Measurements from ENCODE around the gene BCAR3. TPM values are rescaled to one million over a fixed set of nuclear protein-coding genes. Genes with fewer than 3 reads are reported as not detected.
"Not testable (repeated sequence)": the region's sequence is repeated elsewhere in the genome, so short reads cannot be mapped to it uniquely, and the experiment has no call there.

The BCAR3 gene
- polyA plus RNA-seq, 4 donors, result 22.9 to 26.1 (median 24.3) TPM

DNA sequence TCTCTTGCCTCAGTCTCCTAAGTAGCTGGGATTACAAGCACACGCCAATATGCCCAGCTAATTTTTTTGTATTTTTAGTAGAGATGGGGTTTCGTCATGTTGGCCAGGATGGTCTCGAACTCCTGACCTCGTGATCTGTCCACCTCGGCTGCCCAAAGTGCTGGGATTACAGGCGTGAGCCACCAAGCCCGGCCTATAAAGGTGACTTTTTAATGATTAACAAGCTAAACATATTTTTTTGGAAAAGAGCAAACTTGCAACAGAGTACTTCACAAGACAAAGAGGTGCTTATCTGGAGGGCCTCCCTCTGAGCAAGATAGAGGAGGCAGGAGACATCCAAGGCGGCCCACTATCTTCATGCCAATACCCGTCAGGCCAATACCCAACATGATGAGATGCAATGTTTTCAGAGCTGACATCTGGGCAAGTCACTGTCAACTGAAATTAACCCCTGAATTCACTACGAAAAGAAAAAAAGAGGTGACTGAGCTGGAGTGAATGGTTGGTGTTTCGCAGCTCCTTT is 10.5 kb downstream of the BCAR3 start:
- no peak for DNase-seq (ENCODE audit: low read depth in 4 of 4, low spot score in 3 of 4)

DNA sequence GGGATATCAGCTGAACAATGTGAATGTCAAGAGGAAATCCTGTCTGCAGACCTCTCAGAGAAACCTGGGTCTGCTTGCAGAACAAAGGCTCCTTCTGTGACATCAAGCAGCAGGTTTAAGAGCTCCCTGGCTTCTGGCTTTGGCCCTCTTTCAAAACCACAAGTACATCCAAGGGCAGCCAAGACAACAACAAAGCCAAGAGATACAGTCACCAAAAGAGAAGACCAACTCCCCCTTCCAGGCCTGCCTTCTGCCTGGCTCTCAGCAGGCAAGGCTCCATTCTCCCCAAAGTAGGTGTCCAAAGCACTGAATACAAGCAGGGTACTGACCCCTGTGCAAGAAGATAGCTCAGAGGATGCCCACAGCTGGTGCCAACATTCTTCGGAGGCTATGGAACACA is 11.5 kb downstream of the BCAR3 start:
- no peak for DNase-seq (ENCODE audit: low read depth in 4 of 4, low spot score in 3 of 4)

DNA sequence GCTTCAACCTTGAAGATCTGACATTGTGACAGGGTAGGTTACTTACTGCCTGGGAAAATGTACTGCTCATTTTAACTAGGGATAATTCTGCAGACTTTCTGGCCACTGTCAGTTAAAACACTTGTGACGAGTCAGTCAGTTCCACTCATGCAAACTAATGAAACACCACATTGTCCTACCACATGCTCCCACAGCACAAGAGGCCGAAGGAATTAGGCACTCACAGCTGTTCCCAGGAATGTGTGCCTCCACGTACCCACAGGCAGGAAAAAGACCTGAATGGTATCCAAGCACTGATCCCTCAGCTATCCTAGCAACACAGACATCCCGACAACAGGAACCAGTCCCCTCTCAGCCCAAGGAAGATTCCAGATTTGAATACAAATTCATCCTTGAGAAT is 12.3 kb downstream of the BCAR3 start:
- DNase-seq (ENCODE audit: low read depth in 4 of 4, low spot score in 3 of 4), result no peak

DNA sequence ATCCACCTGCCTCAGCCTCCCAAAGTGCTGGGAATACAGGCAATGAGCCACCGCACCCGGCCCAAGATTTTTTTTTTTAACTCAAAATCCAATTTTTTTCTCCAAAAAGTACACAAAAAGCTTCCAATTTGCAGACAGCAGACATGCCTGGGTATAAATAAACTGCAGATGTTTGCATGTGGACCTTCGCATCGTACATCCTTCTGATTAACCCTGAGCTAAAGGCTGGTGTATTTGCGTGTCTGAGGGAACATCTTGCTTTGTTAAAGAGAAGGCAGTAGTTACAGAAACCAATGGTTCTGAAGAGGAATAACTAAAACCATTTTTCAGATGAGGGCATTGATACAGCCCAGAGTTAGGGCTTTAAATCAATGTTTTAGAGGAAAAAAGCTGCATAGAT is 12.7 kb downstream of the BCAR3 start:
- no peak for DNase-seq (ENCODE audit: low read depth in 4 of 4, low spot score in 3 of 4)

DNA sequence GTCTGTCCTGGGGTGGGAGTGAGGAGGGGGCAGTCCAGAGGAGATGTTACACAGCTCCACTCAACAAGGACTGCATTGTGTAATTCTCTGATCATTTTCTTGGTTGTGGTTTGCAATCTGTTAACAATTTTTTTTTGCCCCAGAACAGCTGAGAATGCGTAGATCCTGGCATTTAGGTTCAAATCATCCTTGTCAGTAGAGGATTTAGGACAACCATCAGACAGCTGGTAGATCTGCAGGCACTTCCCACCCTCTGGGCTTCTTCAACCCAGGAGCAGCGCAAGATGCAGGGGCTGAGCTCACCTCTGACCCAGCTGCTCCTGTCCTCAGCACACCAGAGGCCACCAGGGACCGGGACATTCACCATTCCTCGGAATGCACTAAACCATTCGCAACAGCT is 13.5 kb downstream of the BCAR3 start:
- no peak for DNase-seq (ENCODE audit: low read depth in 4 of 4, low spot score in 3 of 4)

DNA sequence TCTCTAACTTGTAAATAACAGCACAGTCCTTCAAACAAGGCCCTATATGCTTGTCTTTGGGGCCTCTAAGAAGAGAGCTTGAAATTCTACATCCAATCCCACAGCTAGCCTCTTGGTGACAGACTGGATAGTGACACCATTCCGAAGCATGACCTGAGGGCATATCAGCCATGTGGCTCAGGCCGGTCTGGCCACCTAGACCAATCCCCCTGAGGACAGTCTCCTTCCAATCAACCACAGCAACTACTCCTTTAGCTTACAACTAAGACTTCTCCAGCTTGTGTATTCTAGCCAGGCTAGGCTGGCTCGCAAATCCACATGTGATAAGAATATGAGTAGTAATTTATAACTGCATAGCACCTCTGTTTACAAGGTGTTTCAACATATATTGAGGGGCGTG is 14.0 kb downstream of the BCAR3 start:
- no peak for DNase-seq (ENCODE audit: low read depth in 4 of 4, low spot score in 3 of 4)

DNA sequence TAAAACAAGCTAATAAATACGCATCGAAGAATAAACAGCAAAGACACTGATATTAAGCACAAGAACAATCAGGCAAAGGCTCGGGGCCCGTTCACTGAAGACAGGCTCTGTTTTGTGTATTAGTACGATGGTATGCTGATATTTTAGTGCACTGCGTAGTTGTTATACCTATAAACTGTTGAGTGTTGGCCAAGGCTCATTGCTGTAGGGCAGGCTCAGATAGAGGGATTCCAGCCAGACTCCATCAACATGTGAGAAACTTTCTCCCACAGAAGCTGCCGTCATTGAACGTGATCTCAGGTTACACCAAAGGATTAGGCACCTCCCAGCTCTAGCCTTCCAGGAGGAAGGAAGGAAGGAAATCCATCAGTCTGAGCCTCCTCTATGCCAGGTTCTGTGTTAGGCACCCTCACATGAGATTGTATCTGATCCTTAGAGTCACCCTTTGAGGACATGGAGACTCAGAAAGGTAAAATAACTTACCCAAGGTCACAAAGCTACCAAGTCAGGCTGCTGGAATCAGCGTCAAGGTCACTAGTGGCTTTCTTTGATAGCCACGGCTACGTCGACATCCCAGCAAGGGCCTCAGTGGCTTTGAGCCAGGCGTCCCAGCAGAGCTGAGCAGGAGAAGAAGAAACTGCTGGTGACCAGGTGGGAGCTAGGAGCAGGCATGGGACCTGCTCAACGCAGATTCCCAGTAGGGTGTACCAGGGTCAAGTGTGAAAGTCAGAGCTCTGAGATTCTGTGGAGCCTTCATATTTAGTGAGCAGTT is 14.8 kb downstream of the BCAR3 start:
- DNase-seq (ENCODE audit: low read depth in 4 of 4, low spot score in 3 of 4), result no peak

DNA sequence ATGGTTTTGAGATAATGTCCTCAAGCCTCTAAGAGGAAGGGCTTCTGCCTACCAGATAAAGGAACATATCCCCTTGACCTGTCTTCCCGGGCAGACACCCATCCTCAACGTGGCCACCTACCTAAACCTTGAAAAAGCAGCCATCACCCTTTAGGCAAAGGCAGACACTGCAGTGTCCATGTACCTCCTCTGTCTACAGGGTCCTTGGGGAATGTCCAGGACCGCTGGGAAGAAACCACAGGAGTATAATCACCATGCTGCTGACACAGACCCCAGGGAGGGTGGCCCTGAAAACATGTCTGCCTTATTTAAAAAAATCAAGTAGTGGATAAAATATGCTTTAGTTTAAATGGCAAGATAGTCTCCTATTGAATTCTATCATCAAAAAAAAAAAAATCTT is 16.6 kb downstream of the BCAR3 start:
- DNase-seq (ENCODE audit: low read depth in 4 of 4, low spot score in 3 of 4), result no peak

DNA sequence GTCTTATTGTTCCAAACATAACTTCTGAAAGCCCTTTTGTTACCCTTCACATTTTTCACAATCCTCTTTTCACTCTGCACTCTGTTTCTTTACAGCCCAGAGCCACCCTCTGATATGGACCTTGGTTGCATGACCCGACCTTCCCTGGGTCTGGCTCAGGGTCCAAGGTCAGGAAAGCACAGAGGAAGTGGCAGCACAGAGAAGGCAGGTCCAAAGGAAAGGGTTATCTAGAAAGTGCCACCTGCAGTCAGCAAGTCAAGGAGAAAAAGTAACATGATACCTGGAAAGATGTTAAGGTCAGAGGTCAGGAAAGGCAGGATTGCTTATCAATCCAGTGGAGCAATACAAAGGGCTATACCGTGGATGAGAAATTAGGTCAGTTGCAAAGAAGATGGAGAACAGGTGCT is 18.4 kb downstream of the BCAR3 start:
- no peak for DNase-seq (ENCODE audit: low read depth in 4 of 4, low spot score in 3 of 4)

DNA sequence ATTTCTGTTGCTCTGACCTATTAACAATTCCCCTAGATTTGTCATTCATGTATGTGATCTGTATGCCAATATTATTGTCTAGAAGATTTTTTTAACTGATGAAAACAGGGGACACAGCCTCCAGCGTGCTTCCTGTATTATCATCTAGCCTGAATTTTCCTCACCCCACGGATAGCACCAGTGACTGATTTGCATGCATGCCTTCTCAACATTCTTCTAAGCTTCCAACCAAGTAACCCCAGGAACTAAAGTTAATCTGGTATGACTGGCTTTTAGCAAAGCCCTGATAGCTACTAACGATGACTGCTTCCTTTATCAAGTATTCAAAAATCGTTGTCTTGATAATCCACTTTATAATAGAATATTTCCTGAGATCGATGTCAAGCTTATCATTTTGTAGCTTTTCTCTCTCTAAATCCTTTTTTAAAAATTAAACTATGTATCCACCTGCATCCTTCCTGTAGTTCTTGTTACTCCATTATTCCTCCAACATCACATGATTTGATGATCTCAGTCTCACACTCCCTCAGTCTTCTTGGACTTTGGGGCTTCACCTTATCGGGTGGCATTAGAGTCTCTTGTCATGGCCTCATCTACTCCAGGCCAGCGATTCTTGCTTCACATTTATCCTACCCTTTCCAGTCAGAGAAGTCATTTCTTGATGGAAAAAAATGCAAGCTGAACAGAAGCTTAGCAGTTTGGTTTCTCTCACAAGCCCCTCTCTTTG is 19.0 kb downstream of the BCAR3 start:
- DNase-seq (ENCODE audit: low read depth in 4 of 4, low spot score in 3 of 4), result no peak

DNA sequence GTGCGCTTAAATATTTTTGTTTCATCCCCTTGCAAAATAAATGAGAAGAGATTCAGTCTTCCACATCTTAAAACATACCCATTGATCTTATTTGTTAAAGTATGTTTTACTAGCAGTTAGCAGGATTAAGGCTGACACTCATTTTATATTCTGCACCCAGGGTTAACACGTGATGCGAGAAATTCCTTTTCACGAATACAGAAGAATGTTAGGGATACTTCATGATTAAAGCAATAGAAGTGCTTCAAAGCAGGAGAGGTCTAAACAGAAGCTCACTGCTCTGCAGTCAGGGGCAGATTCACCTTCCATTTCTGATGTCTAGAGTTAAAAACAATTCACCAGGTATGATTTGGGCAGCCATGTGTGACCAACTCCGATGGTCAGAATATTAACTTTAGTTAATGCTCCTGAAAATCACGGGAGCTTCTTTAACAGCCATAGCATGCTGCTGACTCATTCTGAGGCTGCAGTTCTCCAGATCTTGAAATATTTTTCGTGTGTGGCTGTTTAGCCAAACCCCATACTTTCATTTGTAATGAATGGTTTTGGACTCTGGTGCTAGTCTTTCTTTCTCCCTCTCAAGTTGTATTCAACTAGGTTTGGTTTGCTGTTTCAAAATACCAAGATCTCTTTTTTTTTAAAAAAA is 19.7 kb downstream of the BCAR3 start:
- no peak for DNase-seq (ENCODE audit: low read depth in 4 of 4, low spot score in 3 of 4)

DNA sequence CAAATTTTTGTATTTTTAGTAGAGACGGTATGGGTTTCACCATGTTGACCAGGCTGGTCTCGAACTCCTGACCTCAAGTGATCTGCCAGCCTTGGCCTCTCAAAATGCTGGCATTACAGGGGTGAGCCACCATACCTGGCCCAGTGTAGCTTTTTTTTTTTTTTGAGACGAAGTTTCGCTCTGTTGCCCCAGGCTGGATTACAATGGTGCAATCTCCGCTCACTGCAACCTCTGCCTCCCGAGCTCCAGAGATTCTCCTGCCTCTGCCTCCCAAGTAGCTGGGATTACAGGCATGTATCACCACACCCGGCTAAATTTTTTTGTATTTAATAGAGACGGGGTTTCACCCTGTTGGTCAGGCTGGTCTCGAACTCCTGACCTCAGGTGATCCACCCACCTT is 20.3 kb downstream of the BCAR3 start:
- DNase-seq (ENCODE audit: low read depth in 4 of 4, low spot score in 3 of 4), result not testable (repeated sequence)

DNA sequence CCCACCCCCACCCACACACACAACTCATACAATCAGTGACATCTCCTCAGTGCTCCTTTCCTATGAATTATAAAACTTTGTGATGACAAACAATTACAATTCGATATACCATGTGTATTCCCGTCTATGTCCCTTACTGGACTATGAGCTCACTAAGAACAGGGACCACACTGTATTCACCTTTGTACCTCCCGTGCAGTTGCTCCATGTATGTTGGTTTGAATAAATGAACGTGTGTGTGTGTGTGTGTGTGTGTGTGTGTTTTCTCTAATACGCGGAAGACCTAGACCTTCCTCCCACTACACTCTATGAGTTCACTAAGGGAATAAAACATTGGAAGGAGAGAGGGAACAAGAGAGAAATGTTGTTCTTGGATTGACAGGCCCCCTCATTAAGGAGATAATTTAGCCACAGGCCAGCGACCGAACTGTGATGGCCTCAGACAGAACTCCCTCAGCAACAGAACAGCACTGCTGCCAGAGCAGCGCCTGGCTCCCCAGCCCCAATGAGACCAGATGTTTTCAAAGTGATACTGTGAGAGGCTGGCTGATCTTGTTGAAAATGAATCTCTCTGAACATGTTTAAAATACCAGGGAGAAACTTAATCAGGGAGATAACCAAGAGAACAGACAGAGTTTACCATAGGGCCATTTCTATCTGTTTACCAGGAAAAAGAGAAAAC is 21.7 kb downstream of the BCAR3 start:
- DNase-seq (ENCODE audit: low read depth in 4 of 4, low spot score in 3 of 4), result no peak

DNA sequence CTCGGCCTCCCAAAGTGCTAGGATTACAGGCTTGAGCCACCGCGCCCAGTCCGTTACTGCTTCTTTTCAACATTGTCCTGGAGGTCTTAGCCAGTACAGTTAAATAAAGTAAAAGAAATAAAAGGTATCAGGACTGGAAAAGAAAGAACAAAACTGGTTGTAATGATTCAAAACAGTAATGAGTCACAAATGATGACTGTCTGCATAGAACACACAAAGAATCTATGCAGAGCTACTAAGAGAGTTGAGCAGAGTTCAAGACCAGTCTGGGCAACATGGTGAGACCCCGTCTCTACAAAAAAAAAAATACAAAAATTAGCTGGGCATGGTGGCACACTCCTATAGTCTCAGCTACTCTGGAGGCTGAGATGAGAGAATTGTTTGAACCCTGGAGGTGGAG is 23.4 kb downstream of the BCAR3 start:
- DNase-seq (ENCODE audit: low read depth in 4 of 4, low spot score in 3 of 4), result no peak

DNA sequence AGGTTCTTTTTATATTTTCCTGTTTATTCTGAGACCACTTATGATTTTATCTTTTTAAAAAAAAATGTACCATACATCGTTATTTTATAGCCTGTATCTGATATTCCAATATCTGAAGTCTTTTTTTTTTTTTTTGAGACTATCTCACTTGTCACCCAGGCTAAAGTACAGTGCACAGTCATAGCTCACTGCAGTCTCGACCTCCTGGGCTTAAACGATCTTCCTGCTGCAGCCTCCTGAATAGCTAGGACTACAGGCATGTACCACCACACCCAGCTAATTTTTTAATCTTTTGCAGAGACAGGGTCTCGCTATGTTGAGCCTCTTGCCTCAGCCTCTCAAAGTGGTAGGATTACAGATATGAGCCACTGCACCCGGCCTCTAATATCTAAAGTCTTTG is 25.1 kb downstream of the BCAR3 start:
- no peak for DNase-seq (ENCODE audit: low read depth in 4 of 4, low spot score in 3 of 4)

DNA sequence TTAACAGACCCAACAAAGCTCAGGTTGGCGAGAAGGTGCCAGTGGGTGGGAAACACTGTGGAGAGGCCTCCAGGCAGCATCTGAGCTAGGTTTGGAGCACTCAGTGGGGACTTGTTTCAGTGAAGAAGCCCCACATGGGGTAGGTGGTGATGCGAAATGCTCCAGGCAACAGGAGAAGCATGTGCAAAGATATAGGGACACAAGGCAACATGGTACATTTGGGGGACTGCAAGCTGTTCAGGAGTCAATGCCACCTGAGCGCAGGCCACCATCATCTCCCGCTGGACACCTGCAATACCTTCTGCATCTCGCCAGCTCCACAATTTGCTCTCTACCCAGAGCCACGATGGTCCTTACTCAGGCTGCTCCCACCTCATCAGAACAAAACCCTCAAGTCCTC is 28.0 kb downstream of the BCAR3 start:
- no peak for DNase-seq (ENCODE audit: low read depth in 4 of 4, low spot score in 3 of 4)

DNA sequence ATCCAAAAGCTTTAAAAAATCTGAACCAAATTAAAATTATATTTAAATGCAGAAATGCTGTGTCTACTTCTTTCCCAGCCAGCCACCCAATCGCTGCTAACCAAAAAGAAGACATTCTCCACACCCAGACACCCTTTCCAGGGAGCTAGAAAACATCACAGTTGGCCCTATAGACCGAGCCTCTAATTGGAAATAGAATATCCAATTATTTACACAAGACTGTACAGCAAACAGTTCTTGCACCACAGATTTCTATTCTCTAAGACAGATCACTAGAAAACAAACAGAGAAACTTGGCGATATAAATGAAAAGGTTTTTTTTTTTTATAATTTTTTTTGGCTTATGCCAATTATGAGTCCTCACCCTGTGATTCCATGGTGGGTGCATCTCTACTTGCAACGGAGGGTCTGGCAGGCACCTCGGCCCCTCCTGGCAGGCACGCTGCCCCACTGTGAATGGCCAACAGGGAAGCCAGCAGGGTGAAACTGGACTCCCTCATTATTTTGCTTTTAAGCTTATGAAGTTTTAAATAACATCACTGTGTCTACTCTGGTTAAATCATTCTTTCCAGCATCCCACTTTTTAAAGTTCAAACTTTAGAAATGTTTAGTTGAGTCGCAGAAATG is 29.2 kb downstream of the BCAR3 start:
- no peak for DNase-seq (ENCODE audit: low read depth in 4 of 4, low spot score in 3 of 4)

DNA sequence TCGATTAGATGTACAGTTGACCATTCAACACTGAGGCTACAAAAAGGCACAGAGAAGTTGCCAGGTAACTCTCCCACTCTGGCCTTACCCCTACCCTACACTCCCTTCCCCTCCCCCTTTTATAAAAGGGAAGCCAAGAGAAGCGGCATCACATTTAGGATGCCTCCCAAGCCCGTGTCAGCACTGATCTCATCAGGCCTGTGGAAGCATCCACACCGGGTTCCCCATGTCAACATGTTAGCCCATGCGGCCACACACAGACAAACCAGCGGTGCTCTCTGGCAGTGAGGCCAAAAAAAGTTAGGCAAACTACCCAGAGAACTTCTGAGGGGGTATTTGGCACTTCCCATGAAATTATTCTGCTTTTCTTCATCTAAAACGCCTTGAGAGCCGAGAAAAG is 29.9 kb downstream of the BCAR3 start:
- DNase-seq (ENCODE audit: low read depth in 4 of 4, low spot score in 3 of 4), result no peak

DNA sequence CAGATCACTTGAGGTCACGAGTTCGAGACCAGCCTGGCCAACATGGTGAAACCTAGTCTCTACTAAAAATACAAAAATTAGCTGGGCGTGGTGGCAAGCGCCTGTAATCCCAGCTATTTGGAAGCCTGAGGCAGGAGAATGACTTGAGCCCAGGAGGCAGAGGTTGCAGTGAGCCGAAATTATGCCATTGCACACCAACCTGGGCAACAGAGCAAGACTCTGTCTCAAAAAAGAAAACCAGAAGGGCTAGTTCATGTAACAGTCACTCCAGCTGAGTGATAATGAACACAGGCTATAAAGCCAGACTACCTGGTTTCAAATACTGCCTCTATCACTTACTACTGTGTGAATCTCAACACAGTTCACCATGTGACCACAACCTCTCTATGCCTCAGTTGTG is 31.5 kb downstream of the BCAR3 start:
- DNase-seq (ENCODE audit: low read depth in 4 of 4, low spot score in 3 of 4), result not testable (repeated sequence)

DNA sequence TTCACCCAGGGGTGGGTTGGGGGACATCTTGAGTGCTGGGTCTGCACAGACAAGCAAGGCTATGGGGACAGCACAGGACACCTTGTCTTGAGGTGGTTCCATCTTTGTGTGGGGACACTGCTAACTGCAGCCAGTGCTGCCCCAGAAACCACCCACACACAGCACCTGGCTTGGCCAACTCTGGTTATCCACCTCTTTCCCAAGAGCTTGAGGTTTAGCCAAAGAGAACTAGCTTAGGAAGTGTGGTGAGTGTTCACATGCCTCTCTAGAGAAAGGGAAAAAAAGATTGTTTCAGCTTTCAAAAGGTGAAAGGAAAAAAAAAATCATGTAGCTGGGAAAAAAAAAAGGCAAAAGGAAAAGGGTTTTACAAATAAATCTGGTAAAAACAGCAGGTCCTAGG is 32.4 kb downstream of the BCAR3 start:
- DNase-seq (ENCODE audit: low read depth in 4 of 4, low spot score in 3 of 4), result no peak

DNA sequence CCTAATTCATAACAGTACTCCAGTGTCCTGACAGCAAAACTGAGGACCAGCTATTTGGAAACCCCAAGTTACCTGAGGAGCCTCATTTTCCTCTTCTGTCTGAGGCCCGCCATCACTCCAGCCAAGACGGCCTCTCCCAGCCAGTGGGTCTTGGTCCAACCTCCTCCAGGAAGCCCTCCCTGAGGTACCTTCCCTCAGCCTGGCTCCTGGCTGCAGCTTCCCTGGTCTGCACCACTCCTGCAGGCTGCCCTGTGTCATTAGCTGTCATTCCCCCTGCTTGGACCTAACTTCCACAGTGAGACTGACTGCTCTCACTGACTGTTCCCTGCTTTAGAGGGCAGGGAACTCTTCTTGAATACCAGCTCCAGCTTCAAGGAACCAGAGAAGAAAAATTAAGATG is 33.0 kb downstream of the BCAR3 start:
- DNase-seq (ENCODE audit: low read depth in 4 of 4, low spot score in 3 of 4), result no peak
